Fibroblast of skin of left quadriceps (primary cell): Measurements from ENCODE around the gene CCDC198.

ENCODE experiments used
- DNase-seq, 2 experiments: peaks; one replicate each; pipeline ENCODE4 v3.0.0-alpha.2; 2013; ENCODE audit warnings: low read depth in 2 of 2

Gene CCDC198

GRCh38 chr14:57493467-57494181, at the start of gene CCDC198:
TSS of gene CCDC198 (minus strand) at chr14:57493857. CDS start at chr14:57493715, 142 bp downstream.
- DNase-seq: no peak

GRCh38 chr14:57533214-57533613, 39.6 kb upstream of the CCDC198 start:
- peak; percentile 3 to 6 for DNase-seq

GRCh38 chr14:57530571-57530970, 36.9 kb upstream of the CCDC198 start:
- DNase-seq: no peak

- DNase-seq: no peak
These were observed 33.3 kb upstream of the CCDC198 start for GRCh38 chr14:57526942-57527341.

- DNase-seq: no peak
These were observed 25.4 kb upstream of the CCDC198 start for GRCh38 chr14:57519043-57519442.

- DNase-seq: no peak
These were observed 18.6 kb upstream of the CCDC198 start for GRCh38 chr14:57512220-57512619.

GRCh38 chr14:57508756-57509155, 15.1 kb upstream of the CCDC198 start:
- no peak for DNase-seq

GRCh38 chr14:57502586-57503254, 9.1 kb upstream of the CCDC198 start:
- DNase-seq: peak in 1 of 2 experiments; percentile 12

- no peak for DNase-seq
These were observed 7.4 kb upstream of the CCDC198 start for GRCh38 chr14:57501039-57501557.

GRCh38 chr14:57498659-57499058, 5.0 kb upstream of the CCDC198 start:
- no peak for DNase-seq

GRCh38 chr14:57498035-57498434, 4.4 kb upstream of the CCDC198 start:
- DNase-seq: no peak

GRCh38 chr14:57495416-57495815, 1.8 kb upstream of the CCDC198 start:
- no peak for DNase-seq

- peak; percentile 90 to 91 for DNase-seq
These were observed 798 bp downstream of the CCDC198 start for GRCh38 chr14:57492859-57493258.

GRCh38 chr14:57491640-57492039, 2.0 kb downstream of the CCDC198 start:
- no peak for DNase-seq

- DNase-seq: peak in 1 of 2 experiments; percentile 20
These were observed 5.9 kb downstream of the CCDC198 start for GRCh38 chr14:57487771-57488170.

GRCh38 chr14:57486767-57487379, 6.8 kb downstream of the CCDC198 start:
- peak; percentile 26 to 30 for DNase-seq

GRCh38 chr14:57485635-57486034, 8.0 kb downstream of the CCDC198 start:
- DNase-seq: no peak

GRCh38 chr14:57482120-57482519, 11.5 kb downstream of the CCDC198 start:
- DNase-seq: no peak

GRCh38 chr14:57480051-57480450, 13.6 kb downstream of the CCDC198 start:
- peak; percentile 44 to 50 for DNase-seq

GRCh38 chr14:57479197-57479596, 14.5 kb downstream of the CCDC198 start:
- DNase-seq: no peak

- DNase-seq: no peak
These were observed 15.6 kb downstream of the CCDC198 start for GRCh38 chr14:57478050-57478449.

GRCh38 chr14:57470909-57471308, 22.7 kb downstream of the CCDC198 start:
- no peak for DNase-seq
